EH (cell line): ENCODE data around the gene SEMA3A.

ENCODE experiments used
- DNase-seq: peaks from one replicate; pipeline ENCODE4 v3.0.0-alpha.2; 2015; ENCODE audit warnings: low read depth

SEMA3A gene

DNA sequence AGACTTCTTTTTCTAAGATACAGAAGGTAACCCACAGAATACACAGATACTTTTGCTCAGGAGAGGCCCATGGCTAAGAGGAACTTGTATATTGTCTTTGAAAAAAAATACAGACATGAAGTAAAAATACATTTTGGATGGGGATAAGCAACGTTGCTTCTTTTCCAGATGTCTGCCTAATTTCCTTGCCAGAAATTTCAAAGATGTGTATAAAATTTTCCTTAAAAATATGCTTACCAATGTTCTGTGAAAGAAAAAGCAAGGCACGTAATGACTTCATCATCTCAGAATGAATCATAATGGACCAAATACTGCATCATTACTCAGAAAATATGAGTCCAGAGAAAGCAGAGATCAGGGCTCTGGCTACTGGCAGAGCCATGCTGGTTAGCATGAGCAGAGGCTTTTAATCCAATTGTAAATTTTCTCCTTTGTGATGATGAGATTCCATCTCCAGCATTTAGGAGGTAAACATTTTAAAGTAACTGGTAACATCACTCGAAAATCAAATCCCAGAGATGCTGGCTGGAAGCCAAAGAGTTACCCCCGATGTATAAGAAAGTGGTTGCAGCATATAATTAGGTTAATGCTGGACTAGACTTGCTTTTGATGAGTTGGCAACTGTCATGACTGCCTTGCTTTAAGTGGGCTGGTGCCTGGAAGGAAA, 272.5 kb downstream of the SEMA3A start:
- DNase-seq: peak; percentile 27

GRCh38 chr7:83921271-83921940, 273.2 kb downstream of the SEMA3A start:
- DNase-seq: no peak

DNA sequence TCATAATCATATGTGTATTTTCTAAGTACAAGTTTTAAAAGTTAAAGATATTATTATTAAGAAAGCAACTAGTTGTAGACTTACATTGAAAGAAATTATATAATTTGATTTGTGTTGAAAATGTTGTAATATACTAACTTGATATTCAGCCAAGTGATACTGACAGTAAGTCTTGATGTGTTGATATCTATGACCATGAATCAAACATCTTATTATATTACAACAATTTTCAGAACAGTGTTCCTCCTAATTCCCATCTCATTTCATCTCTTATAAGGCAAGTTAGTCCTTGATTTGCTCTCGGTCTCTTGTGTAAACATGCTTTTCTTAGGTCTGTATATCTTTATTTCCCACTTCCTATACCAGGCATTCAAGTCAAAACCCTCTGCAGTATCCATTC, 276.4 kb downstream of the SEMA3A start:
- no peak for DNase-seq

- no peak for DNase-seq
Observed at GRCh38 chr7:83913174-83913573, 281.4 kb downstream of the SEMA3A start.

GRCh38 chr7:83908526-83908925, 286.1 kb downstream of the SEMA3A start:
- no peak for DNase-seq
